WI38 (cell line): ENCODE data around the gene IL6R.

Experiments used
- H3K4me3 ChIP-seq: 2 replicates; pipeline ENCODE4 v1.5.1; 2011; ENCODE audit warnings: low read depth, mild to moderate bottlenecking, control low read depth, low read length
- CTCF ChIP-seq: IDR thresholded peaks from 2 replicates; pipeline ENCODE4 v1.5.1; 2012; ENCODE audit warnings: low read depth, mild to moderate bottlenecking, control low read depth, low read length

Gene IL6R

GRCh38 chr1:154429118-154429517 is 24.0 kb downstream of the IL6R start:
- no peak overlapping the region for H3K4me3 ChIP-seq
- TF ChIP-seq CTCF: no peak

GRCh38 chr1:154429841-154430611 is 24.9 kb downstream of the IL6R start:
- no peak for TF ChIP-seq CTCF
- no peak overlapping the region for H3K4me3 ChIP-seq

GRCh38 chr1:154430903-154431302 is 25.8 kb downstream of the IL6R start:
- TF ChIP-seq CTCF: no peak
- no peak overlapping the region for H3K4me3 ChIP-seq

GRCh38 chr1:154431586-154432373 is 26.6 kb downstream of the IL6R start:
- H3K4me3 ChIP-seq: no peak overlapping the region
- no peak for TF ChIP-seq CTCF

- H3K4me3 ChIP-seq: no peak overlapping the region
- no peak for TF ChIP-seq CTCF
Observed at GRCh38 chr1:154433161-154433764, 28.1 kb downstream of the IL6R start.

GRCh38 chr1:154434346-154435085 is 29.4 kb downstream of the IL6R start:
- H3K4me3 ChIP-seq: no peak overlapping the region
- no peak for TF ChIP-seq CTCF
